HEK293 (cell line): ENCODE measurements around the gene STAB2.

Source experiments
- CTCF ChIA-PET: fragments of 350-600 bp; formaldehyde crosslinking; extraction: SDS; loops from one replicate; lab custom pipeline; 2021; ENCODE audit warnings: antibody characterized with exemption; lab: Yijun Ruan, JAX
- POLR2A ChIA-PET: fragments of 300-600 bp; formaldehyde crosslinking; extraction: SDS; loops from one replicate; lab custom pipeline; 2020; ENCODE audit warnings: antibody characterized with exemption, inconsistent platforms; lab: Yijun Ruan, JAX
- H3K27ac ChIP-seq: fragments of 200-500 bp; sonication (Bioruptor generic); 2 replicates; pipeline ENCODE4 v1.5.1; 2014; ENCODE audit warnings: low read depth, low read length, control low read depth, inconsistent platforms; ENCODE audit errors: extremely low read depth
- H3K36me3 ChIP-seq, 2 experiments: fragments of 200-500 bp in 1 of 2; sonication (Bioruptor generic) in 1 of 2; 1 replicate in 1 of 2; 2 replicates in 1 of 2; pipeline ENCODE4 v1.5.1; 2014 to 2017; ENCODE audit warnings: inconsistent platforms in 2 of 2, low read length in 2 of 2; ENCODE audit not compliant: control insufficient read depth in 2 of 2, insufficient read depth in 1 of 2
- H3K4me1 ChIP-seq: fragments of 200-500 bp; sonication (Bioruptor generic); 2 replicates; pipeline ENCODE4 v1.5.1; 2014; ENCODE audit warnings: mild to moderate bottlenecking, low read length, inconsistent platforms; ENCODE audit not compliant: control insufficient read depth, insufficient read depth
- H3K4me3 ChIP-seq: 2 replicates; pipeline ENCODE4 v1.5.1; 2011; ENCODE audit warnings: low read depth, mild to moderate bottlenecking, control low read depth, low read length, moderate library complexity
- H3K9me3 ChIP-seq: fragments of 200-500 bp; sonication (Bioruptor generic); 2 replicates; pipeline ENCODE4 v1.5.1; 2014; ENCODE audit warnings: low read depth, low read length, inconsistent platforms; ENCODE audit not compliant: control insufficient read depth, insufficient read depth
- BCL11A ChIP-seq: fragments of 450-650 bp; formaldehyde crosslinking; IDR thresholded peaks from 2 replicates; pipeline ENCODE4 v1.5.1; 2016; ENCODE audit warnings: low read depth, missing biosample characterization, missing genetic modification characterization
- CTCF ChIP-seq: fragments of 450-650 bp; formaldehyde crosslinking; IDR thresholded peaks from 2 replicates; pipeline ENCODE4 v1.5.1; 2016; ENCODE audit warnings: missing biosample characterization, missing genetic modification characterization
- GLI2 ChIP-seq: fragments of 450-650 bp; formaldehyde crosslinking; IDR thresholded peaks from 2 replicates; pipeline ENCODE4; 2017; ENCODE audit warnings: missing biosample characterization, missing genetic modification characterization, low read depth, borderline replicate concordance
- GLIS2 ChIP-seq: fragments of 450-650 bp; formaldehyde crosslinking; IDR thresholded peaks from 2 replicates; pipeline ENCODE4 v1.5.1; 2016; ENCODE audit warnings: missing biosample characterization, missing genetic modification characterization
- KLF1 ChIP-seq: fragments of 450-650 bp; formaldehyde crosslinking; IDR thresholded peaks from 2 replicates; pipeline ENCODE4 v1.5.1; 2016; ENCODE audit warnings: missing biosample characterization, missing genetic modification characterization
- PRDM10 ChIP-seq: fragments of 450-650 bp; formaldehyde crosslinking; IDR thresholded peaks from 2 replicates; pipeline ENCODE4 v1.5.1; 2016; ENCODE audit warnings: missing biosample characterization, missing genetic modification characterization
- PRDM6 ChIP-seq: fragments of 450-650 bp; formaldehyde crosslinking; IDR thresholded peaks from 2 replicates; pipeline ENCODE4 v1.5.1; 2017; ENCODE audit warnings: missing biosample characterization, missing genetic modification characterization
- SCRT2 ChIP-seq: fragments of 450-650 bp; formaldehyde crosslinking; IDR thresholded peaks from 2 replicates; pipeline ENCODE4 v1.5.1; 2016; ENCODE audit warnings: missing biosample characterization, missing genetic modification characterization
- ZBTB7A ChIP-seq: fragments of 450-650 bp; formaldehyde crosslinking; IDR thresholded peaks from 2 replicates; pipeline ENCODE4 v1.5.1; 2016; ENCODE audit warnings: low read depth, missing biosample characterization, missing genetic modification characterization
- ZFP41 ChIP-seq: fragments of 450-650 bp; formaldehyde crosslinking; IDR thresholded peaks from 2 replicates; pipeline ENCODE4 v1.5.1; 2016; ENCODE audit warnings: missing biosample characterization, missing genetic modification characterization, borderline replicate concordance
- ZFP69B ChIP-seq: fragments of 450-650 bp; formaldehyde crosslinking; IDR thresholded peaks from 2 replicates; pipeline ENCODE4 v1.5.1; 2016; ENCODE audit warnings: missing biosample characterization, missing genetic modification characterization
- ZNF10 ChIP-seq: fragments of 450-650 bp; formaldehyde crosslinking; IDR thresholded peaks from 2 replicates; pipeline ENCODE4 v1.5.1; 2017; ENCODE audit warnings: missing biosample characterization, missing genetic modification characterization
- ZNF138 ChIP-seq: fragments of 450-650 bp; formaldehyde crosslinking; IDR thresholded peaks from 2 replicates; pipeline ENCODE4 v1.5.1; 2016; ENCODE audit warnings: missing biosample characterization, missing genetic modification characterization, borderline replicate concordance
- ZNF169 ChIP-seq: fragments of 450-650 bp; formaldehyde crosslinking; IDR thresholded peaks from 2 replicates; pipeline ENCODE4 v1.5.1; 2016; ENCODE audit warnings: missing biosample characterization, missing genetic modification characterization
- ZNF175 ChIP-seq: fragments of 450-650 bp; formaldehyde crosslinking; IDR thresholded peaks from 2 replicates; pipeline ENCODE4 v1.5.1; 2016; ENCODE audit warnings: missing biosample characterization, missing genetic modification characterization
- ZNF223 ChIP-seq: fragments of 450-650 bp; formaldehyde crosslinking; IDR thresholded peaks from 2 replicates; pipeline ENCODE4 v1.5.1; 2016; ENCODE audit warnings: missing biosample characterization, missing genetic modification characterization
- ZNF248 ChIP-seq: fragments of 450-650 bp; formaldehyde crosslinking; IDR thresholded peaks from 2 replicates; pipeline ENCODE4 v1.5.1; 2017; ENCODE audit warnings: missing biosample characterization, missing genetic modification characterization
- ZNF366 ChIP-seq: fragments of 450-650 bp; formaldehyde crosslinking; conservative IDR thresholded peaks from 2 replicates; pipeline ENCODE4 v1.5.1; 2016; ENCODE audit warnings: missing biosample characterization, missing genetic modification characterization
- ZNF473 ChIP-seq: fragments of 450-650 bp; formaldehyde crosslinking; IDR thresholded peaks from 2 replicates; pipeline ENCODE4 v1.5.1; 2017; ENCODE audit warnings: missing biosample characterization, missing genetic modification characterization
- ZNF530 ChIP-seq: fragments of 450-650 bp; formaldehyde crosslinking; IDR thresholded peaks from 2 replicates; pipeline ENCODE4 v1.5.1; 2016; ENCODE audit warnings: low read depth, missing biosample characterization, missing genetic modification characterization
- ZNF558 ChIP-seq: fragments of 450-650 bp; formaldehyde crosslinking; IDR thresholded peaks from 2 replicates; pipeline ENCODE4 v1.5.1; 2016; ENCODE audit warnings: missing biosample characterization, missing genetic modification characterization
- ZNF654 ChIP-seq: fragments of 450-650 bp; formaldehyde crosslinking; IDR thresholded peaks from 2 replicates; pipeline ENCODE4 v1.5.1; 2016; ENCODE audit warnings: low read depth, missing biosample characterization, missing genetic modification characterization
- ZNF660 ChIP-seq: fragments of 450-650 bp; IDR thresholded peaks from 2 replicates; pipeline ENCODE4 v1.5.1; 2018; ENCODE audit warnings: missing biosample characterization, mild to moderate bottlenecking, missing genetic modification characterization
- ZSCAN30 ChIP-seq: fragments of 450-650 bp; IDR thresholded peaks from 2 replicates; pipeline ENCODE4 v1.5.1; 2018; ENCODE audit warnings: missing biosample characterization, mild to moderate bottlenecking, missing genetic modification characterization, moderate library complexity

Gene STAB2

GRCh38 chr12:103548622-103549601 is 38.2 kb upstream of the STAB2 start:
- POLR2A ChIA-PET = no interaction called here
- no peak overlapping the region for H3K27ac ChIP-seq
- TF ChIP-seq ZNF530 = no peak
- TF ChIP-seq ZNF138 (tag by site-specific recombination) = no peak
- TF ChIP-seq CTCF (tag by site-specific recombination) = peak; percentile 62
- TF ChIP-seq ZNF654 (tag by site-specific recombination) = peak; percentile 94
- TF ChIP-seq ZNF248 (tag by site-specific recombination) = no peak
- 0 out of 2 replicates have a peak, but pooled peaks have one; percentile 23 for TF ChIP-seq ZSCAN30
- TF ChIP-seq ZNF660 = peak; percentile 70
- TF ChIP-seq ZNF223 (tag by site-specific recombination) = no peak
- no peaks in the 10 kb centered on the region for H3K9me3 ChIP-seq
- no peaks in the 10 kb centered on the region for H3K4me1 ChIP-seq
- no peaks in the 10 kb centered on the region for H3K36me3 ChIP-seq
- no peak overlapping the region for H3K4me3 ChIP-seq
- CTCF ChIA-PET = interaction anchor here (0.5 to 6.6 kb wide), 61 partner anchors 9 to 1982 kb away, joined by 3 to 77 read pairs (median 3); no protein-coding TSS in a partner anchor

GRCh38 chr12:103556890-103557627 is 30.0 kb upstream of the STAB2 start:
- no peaks in the 10 kb centered on the region for H3K9me3 ChIP-seq
- H3K36me3 ChIP-seq = no peaks in the 10 kb centered on the region
- ChIA-PET POLR2A (no interaction called here), CTCF (interaction anchor here (0.6 to 3.2 kb wide), 3 partner anchors 8 to 1491 kb away, joined by 3 to 16 read pairs (median 3); no protein-coding TSS in a partner anchor)
- no peaks in the 10 kb centered on the region for H3K4me1 ChIP-seq
- H3K4me3 ChIP-seq = no peak overlapping the region
- TF ChIP-seq ZNF169 (tag by site-specific recombination) (no peak), KLF1 (tag by site-specific recombination) (no peak), ZNF473 (no peak), BCL11A (tag by site-specific recombination) (no peak), ZFP69B (tag by site-specific recombination) (no peak), PRDM6 (tag by site-specific recombination) (no peak), ZNF366 (tag by site-specific recombination) (no peak), ZNF10 (tag by site-specific recombination) (no peak), ZNF223 (tag by site-specific recombination) (no peak)
- TF ChIP-seq, all 188 proteins: peak for 0
- H3K27ac ChIP-seq = no peak overlapping the region

GRCh38 chr12:103557628-103558010 is 29.5 kb upstream of the STAB2 start:
- POLR2A ChIA-PET = no interaction called here
- CTCF ChIA-PET = interaction anchor here (0.6 to 3.2 kb wide), 3 partner anchors 9 to 1491 kb away, joined by 3 to 16 read pairs (median 3); no protein-coding TSS in a partner anchor
- H3K4me3 ChIP-seq = no peak overlapping the region
- H3K4me1 ChIP-seq = no peaks in the 10 kb centered on the region
- no peaks in the 10 kb centered on the region for H3K36me3 ChIP-seq
- H3K9me3 ChIP-seq = no peaks in the 10 kb centered on the region
- no peak overlapping the region for H3K27ac ChIP-seq
- TF ChIP-seq SCRT2 = no peak
- TF ChIP-seq GLI2 (tag by site-specific recombination) = no peak
- no peak for TF ChIP-seq ZNF175
- TF ChIP-seq ZNF558 (tag by site-specific recombination) = no peak
- TF ChIP-seq ZBTB7A = no peak
- no peak for TF ChIP-seq GLIS2 (tag by site-specific recombination)
- TF ChIP-seq ZFP41 (tag by site-specific recombination) = no peak
- TF ChIP-seq PRDM10 (tag by site-specific recombination) = no peak
